ENCODE measurements around the gene PLCH1.

- TF ChIP-seq, protein P1, sequence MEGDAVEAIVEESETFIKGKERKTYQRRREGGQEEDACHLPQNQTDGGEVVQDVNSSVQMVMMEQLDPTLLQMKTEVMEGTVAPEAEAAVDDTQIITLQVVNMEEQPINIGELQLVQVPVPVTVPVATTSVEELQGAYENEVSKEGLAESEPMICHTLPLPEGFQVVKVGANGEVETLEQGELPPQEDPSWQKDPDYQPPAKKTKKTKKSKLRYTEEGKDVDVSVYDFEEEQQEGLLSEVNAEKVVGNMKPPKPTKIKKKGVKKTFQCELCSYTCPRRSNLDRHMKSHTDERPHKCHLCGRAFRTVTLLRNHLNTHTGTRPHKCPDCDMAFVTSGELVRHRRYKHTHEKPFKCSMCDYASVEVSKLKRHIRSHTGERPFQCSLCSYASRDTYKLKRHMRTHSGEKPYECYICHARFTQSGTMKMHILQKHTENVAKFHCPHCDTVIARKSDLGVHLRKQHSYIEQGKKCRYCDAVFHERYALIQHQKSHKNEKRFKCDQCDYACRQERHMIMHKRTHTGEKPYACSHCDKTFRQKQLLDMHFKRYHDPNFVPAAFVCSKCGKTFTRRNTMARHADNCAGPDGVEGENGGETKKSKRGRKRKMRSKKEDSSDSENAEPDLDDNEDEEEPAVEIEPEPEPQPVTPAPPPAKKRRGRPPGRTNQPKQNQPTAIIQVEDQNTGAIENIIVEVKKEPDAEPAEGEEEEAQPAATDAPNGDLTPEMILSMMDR (conservative IDR thresholded peaks at IDR 0.05; ENCODE audit: low read depth, low read length): no peak
- no peak for TF ChIP-seq EZH2 (IDR thresholded peaks at IDR 0.05; ENCODE audit: borderline replicate concordance, low read depth, low read length, poor library complexity, severe bottlenecking)
Observed at GRCh38 chr3:155631323-155632019, 113.4 kb downstream of the PLCH1 start.

Measured in A673 (cell line).